Skeletal muscle satellite cell (primary cell): ENCODE data around the gene PEAK1.

Experiments used
- H3K27me3 ChIP-seq: 2 replicates; pipeline ENCODE4 v1.7.0; 2013; ENCODE audit warnings: low read length; ENCODE audit not compliant: control insufficient read depth, insufficient read depth
- H3K36me3 ChIP-seq: 2 replicates; pipeline ENCODE4 v1.7.0; 2013; ENCODE audit warnings: mild to moderate bottlenecking, control low read depth, low read length; ENCODE audit not compliant: insufficient read depth
- H3K4me1 ChIP-seq: 2 replicates; pipeline ENCODE4 v1.7.0; 2013; ENCODE audit warnings: low read length; ENCODE audit not compliant: control insufficient read depth, insufficient read depth
- H3K4me2 ChIP-seq: 2 replicates; pipeline ENCODE4 v1.7.0; 2013; ENCODE audit warnings: mild to moderate bottlenecking, low read length
- H3K4me3 ChIP-seq: 2 replicates; pipeline ENCODE4 v1.7.0; 2013; ENCODE audit warnings: low read length
- H3K9ac ChIP-seq: 2 replicates; pipeline ENCODE4 v1.7.0; 2013; ENCODE audit warnings: mild to moderate bottlenecking, low read depth, low read length, moderate library complexity
- H3K9me3 ChIP-seq: replicated peaks from 2 replicates; pipeline ENCODE4 v1.7.0; 2013; ENCODE audit warnings: mild to moderate bottlenecking, control low read depth, low read length

Gene PEAK1

DNA sequence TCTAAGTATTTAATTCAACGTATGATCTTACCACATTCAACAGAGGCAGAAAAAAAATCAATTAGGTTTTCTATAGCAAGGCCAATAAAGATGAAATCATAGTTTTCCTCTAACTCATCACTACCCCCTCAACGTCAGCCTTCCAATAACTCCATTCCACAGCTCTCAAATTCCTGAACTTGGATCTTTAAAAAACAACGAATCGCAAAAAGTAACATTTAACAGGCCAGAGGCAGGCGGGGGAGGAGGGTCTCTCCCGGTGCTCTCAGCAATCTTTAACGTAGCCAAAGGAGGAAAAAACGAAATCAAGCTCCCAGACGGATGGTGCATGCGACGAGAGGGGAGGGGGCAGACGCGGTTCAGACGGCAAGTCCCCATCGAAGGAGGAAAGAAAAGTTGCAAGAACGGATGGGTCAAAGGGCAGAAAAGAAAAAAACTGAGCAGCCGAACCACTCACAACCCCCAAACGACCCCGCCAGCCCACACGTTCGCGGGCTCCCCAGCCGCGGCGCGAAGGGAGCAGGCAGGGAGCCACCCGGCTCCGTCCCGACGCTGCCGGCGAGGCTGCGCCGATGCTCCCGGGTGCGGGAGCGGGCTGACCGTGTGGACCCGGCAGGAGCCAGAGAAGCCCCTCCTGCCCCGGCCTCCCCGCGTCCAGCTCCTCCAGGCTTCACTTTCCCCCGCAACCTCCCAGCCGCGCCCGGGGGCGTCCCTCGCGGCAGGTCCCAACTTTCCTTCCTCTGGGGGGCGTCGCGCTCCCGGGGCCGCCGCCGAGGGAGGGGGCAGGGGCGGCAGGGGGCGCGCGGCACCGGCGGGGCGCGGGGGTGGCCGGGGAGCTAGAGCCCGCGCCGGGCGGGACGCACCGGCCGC lies 703 bp downstream of the PEAK1 start:
- H3K36me3 ChIP-seq: no peaks in the 10 kb centered on the region
- peak overlapping the region; percentile 97 for H3K9ac ChIP-seq
- H3K9me3 ChIP-seq: no peaks in the 10 kb centered on the region
- peaks cover 39% of the 10 kb centered on the region for H3K4me1 ChIP-seq
- H3K27me3 ChIP-seq: no peaks in the 10 kb centered on the region
- H3K4me3 ChIP-seq: peak overlapping the region; percentile 84
- peak overlapping the region; percentile 85 for H3K4me2 ChIP-seq

DNA sequence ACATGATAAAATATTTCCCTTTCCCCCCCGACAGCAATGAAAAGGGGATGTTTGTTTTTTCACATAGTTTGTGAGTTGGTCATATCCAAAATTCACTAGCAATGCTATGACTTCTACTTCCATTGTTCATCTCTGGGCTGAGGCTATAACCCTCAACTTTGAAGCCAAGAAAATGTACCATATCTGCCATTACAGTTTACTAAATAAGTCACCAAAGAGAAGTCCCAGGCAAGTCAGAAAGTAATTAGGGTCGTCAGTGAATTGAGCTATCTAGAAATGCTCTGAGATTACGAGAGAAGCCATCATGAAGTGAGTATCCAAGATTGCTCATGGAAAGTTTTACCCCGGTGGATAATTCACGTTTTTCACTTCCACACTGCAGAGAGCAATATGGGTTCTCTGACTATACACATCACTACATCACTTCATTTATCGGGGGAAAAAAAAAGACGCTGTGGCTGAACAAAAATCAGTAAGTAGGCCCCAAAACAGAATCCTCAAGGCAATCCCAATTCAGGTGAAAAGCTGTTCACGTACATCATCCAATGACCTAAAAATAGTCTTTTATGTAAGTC lies 1.4 kb downstream of the PEAK1 start:
- peak overlapping the region; percentile 85 for H3K4me2 ChIP-seq
- peak overlapping the region; percentile 97 for H3K9ac ChIP-seq
- H3K4me3 ChIP-seq: peak overlapping the region; percentile 84
- no peaks in the 10 kb centered on the region for H3K27me3 ChIP-seq
- H3K9me3 ChIP-seq: no peaks in the 10 kb centered on the region
- H3K36me3 ChIP-seq: no peaks in the 10 kb centered on the region
- peaks cover 39% of the 10 kb centered on the region for H3K4me1 ChIP-seq

DNA sequence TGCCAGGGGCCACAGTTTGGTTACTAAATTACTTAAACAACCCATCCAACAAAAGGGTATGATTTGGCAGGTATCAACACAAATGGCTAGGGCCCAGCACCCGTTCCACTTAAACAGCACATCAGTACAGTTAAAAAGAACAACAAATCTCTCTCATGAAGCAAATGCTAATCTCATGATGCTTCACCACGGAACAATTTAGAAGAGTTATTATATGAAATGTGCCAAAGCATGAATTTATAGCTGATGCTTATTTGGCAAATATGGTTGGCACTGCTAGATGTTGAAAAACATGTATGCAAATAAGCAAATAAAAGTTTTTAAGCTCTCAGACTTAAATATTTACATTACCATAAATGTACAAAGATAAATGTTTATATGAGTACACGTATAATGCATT lies 2.3 kb downstream of the PEAK1 start:
- Histone ChIP-seq H3K9ac (peak overlapping the region; percentile 97), H3K4me2 (peak overlapping the region; percentile 85), H3K4me1 (peaks cover 39% of the 10 kb centered on the region), H3K9me3 (no peaks in the 10 kb centered on the region), H3K4me3 (peak overlapping the region; percentile 84), H3K36me3 (no peaks in the 10 kb centered on the region), H3K27me3 (no peaks in the 10 kb centered on the region)

DNA sequence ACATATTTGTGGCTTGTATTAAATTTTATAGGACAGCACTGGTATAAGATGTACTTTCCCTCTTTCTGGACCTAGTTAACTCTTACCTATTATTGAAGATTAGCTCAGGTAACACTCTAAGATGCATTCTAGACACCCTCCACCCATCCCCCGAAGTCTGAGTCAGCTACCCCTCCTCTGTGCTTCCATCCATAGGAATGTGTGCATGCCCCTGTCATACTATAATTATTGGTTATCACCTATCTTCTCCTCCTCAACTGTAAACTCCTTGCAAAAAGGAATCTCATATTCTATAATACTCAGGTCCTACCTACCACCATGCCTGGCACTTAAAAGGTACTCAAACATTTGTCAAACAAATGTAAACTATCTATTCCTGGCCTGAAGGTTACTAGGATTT lies 3.0 kb downstream of the PEAK1 start:
- no peak overlapping the region for H3K4me3 ChIP-seq
- H3K9ac ChIP-seq: no peak overlapping the region
- no peaks in the 10 kb centered on the region for H3K9me3 ChIP-seq
- H3K36me3 ChIP-seq: no peaks in the 10 kb centered on the region
- H3K4me2 ChIP-seq: peak overlapping the region; percentile 37
- no peaks in the 10 kb centered on the region for H3K27me3 ChIP-seq
- peaks cover 38% of the 10 kb centered on the region for H3K4me1 ChIP-seq

DNA sequence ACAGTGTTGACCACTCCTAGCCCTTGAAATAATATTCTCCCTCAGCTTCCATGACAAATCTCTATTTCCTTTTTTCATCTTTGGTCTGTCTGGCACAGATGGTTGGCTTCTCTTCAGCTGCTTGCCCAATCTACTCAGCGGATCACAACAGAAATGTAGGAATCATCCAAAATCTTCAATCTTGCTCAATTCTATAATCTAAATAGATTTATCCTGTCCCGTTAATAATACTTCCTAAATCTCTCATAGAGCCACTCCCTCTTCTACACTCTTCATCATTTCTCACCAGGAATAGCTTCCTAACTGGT lies 3.8 kb downstream of the PEAK1 start:
- H3K4me3 ChIP-seq: no peak overlapping the region
- peaks cover 32% of the 10 kb centered on the region for H3K4me1 ChIP-seq
- H3K4me2 ChIP-seq: peak overlapping the region; percentile 42
- H3K27me3 ChIP-seq: no peaks in the 10 kb centered on the region
- no peaks in the 10 kb centered on the region for H3K36me3 ChIP-seq
- no peak overlapping the region for H3K9ac ChIP-seq
- no peaks in the 10 kb centered on the region for H3K9me3 ChIP-seq

DNA sequence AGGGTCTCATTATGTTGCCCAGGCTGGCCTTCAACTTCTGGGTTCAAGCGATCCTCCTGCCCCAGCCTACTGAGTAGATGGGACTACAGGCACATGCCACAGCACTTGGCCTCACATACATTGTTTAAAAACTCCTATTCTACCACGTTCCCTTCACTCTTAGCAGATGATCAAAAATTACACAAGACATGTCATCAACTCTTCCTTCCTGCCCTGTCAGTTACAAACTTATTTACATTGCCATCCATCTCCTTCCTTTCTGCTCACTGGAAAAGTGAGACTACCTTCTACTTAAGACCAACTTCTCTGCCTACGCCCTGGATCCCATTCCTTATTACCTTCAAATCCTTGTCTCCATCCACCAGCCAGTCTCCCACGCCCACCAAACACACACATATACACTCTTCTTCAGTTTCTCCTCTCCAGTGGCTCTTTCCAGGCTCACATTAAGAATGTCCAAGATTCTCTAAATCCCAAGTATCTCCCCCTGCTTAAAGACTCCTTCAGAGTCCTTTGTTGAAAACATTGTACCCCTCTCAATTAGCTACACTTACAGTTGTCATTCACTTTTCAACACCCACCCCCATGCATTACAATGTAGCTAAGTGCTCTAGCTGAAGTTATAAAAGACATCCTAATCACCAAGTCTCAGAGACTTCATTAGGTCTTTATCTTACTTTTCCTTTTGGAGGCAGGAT lies 4.3 kb downstream of the PEAK1 start:
- no peak overlapping the region for H3K4me3 ChIP-seq

DNA sequence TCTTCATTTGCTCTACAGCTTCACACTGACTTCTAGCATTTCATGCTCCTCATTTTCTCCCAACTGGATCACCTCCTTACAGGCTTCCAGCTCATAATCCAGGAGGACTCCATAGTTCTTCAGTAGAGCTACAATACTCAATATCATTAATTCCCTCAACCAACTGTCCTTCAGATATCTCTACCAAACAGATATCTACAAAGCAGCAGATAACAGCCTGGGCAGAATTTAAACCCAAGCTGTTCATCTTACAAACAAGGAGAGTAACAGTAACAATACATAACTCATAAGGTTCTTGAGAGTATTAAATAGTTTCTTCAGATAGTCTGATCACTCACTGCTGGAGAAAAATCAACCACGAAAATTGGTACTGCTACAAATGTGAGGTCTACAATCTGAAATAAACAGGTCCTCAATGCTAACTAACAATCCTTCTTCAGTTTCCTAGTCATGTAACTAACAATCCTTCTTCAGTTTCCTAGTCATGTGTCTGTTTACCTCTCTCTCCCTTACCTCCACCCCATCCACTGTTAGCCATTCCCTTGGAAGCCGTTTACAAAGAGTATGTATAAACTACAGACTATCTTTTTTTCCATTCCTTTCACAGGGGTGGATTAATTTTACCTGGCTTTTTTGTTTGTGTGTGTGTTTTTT lies 5.0 kb downstream of the PEAK1 start:
- Histone ChIP-seq H3K9ac (no peak overlapping the region), H3K4me2 (no peak overlapping the region), H3K36me3 (no peaks in the 10 kb centered on the region), H3K4me3 (no peak overlapping the region), H3K4me1 (peaks cover 33% of the 10 kb centered on the region), H3K27me3 (no peaks in the 10 kb centered on the region), H3K9me3 (no peaks in the 10 kb centered on the region)

More for the DNA sequence above, 4.3 kb downstream of the PEAK1 start:
- Histone ChIP-seq H3K9ac (no peak overlapping the region), H3K36me3 (no peaks in the 10 kb centered on the region), H3K9me3 (no peaks in the 10 kb centered on the region), H3K27me3 (no peaks in the 10 kb centered on the region), H3K4me2 (peak overlapping the region; percentile 42), H3K4me1 (peaks cover 32% of the 10 kb centered on the region)

DNA sequence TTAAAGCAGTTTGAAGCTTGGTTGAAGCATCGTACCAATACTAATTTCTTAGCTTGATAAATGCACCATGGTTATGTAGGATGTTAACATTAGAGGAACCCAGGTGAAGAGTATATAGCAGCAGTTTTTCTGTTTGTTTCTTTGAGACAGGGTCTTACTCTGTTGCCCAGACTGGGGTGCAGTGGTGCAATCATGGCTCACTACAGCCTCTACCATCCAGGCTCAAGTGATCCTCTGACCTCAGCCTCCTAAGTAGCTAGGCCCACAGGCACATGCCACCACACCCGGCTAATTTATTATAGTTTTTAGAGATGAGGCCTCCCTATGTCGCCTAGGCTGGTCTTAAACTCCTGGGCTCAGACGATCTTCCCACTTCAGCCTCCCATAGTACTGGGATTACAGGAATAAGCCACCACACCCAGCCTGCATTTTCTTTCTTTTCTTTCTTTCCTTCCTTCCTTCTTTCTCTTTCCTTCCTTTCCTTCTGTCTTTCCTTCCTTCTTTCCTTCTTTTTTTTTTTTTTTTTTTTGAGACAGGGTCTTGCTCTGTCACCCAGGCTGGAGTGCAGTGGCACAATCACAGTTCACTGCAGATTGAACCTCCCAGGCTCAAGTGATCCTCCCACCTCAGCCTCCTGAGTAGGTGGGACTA lies 6.1 kb downstream of the PEAK1 start:
- Histone ChIP-seq H3K4me3 (no peak overlapping the region), H3K4me1 (peaks cover 41% of the 10 kb centered on the region), H3K36me3 (no peaks in the 10 kb centered on the region), H3K9ac (no peak overlapping the region), H3K4me2 (no peak overlapping the region), H3K9me3 (no peaks in the 10 kb centered on the region), H3K27me3 (no peaks in the 10 kb centered on the region)

DNA sequence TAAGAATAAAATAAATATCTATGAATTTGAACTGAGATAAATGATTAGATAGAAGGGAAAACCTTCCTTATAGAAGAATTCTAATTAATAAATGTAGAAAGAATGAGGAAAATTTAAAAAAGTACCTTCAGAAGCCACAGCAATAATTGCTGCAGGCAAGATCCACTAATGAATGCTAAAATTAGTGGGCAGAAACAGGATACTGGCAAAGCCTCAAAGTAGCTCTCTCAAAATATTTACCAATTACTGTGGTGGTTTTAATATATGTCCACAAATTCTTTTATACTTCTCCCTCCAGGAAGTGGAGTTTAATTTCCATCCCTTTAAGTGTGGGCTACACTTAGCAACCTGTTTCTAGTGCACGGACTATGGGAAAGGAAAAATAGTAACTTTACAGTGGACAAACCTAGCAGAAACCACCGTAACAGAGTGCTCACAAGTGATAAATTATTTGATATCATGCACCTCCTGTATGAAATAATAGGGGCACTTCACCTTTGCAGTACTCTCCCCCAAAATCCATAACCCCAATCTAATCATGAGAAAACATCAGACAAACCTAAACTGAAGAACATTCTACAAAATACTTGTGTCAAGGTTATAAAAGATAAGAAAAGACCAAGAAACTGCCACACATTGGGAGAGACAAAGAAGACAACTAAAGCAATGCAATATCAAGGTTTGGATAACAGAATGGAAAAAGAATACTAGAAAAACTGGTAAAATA lies 6.8 kb downstream of the PEAK1 start:
- no peaks in the 10 kb centered on the region for H3K9me3 ChIP-seq
- H3K4me1 ChIP-seq: peaks cover 35% of the 10 kb centered on the region
- no peaks in the 10 kb centered on the region for H3K36me3 ChIP-seq
- H3K4me3 ChIP-seq: no peak overlapping the region
- no peak overlapping the region for H3K4me2 ChIP-seq
- H3K27me3 ChIP-seq: no peaks in the 10 kb centered on the region
- H3K9ac ChIP-seq: no peak overlapping the region

DNA sequence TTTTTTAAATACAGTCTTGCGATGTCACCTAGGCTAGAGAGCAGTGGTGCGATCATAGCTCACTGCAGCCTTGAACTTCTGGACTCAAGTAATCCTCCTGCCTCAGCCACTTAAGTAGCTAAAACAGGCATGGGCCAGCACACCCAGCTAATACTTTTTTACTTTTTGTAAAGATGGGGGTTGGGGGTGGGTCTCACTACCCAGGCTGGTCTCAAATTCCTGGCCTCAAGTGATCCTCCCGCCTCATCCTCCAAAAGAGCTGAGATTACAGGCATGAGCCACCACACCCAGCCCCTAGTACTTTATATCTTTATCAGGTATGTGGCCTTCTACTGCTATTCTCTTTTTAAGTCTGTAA lies 8.3 kb downstream of the PEAK1 start:
- no peaks in the 10 kb centered on the region for H3K36me3 ChIP-seq

More for the DNA sequence above, 8.3 kb downstream of the PEAK1 start:
- Histone ChIP-seq H3K9me3 (no peaks in the 10 kb centered on the region), H3K27me3 (no peaks in the 10 kb centered on the region), H3K4me3 (no peak overlapping the region), H3K4me2 (no peak overlapping the region), H3K4me1 (peaks cover 21% of the 10 kb centered on the region), H3K9ac (no peak overlapping the region)
